ENCODE results near the gene CFAP77.

CFAP77 gene

GRCh38 chr9:132520612-132521011 is 110.6 kb downstream of the CFAP77 start:
- DNase-seq = no peak

- DNase-seq = no peak
These were observed 115.5 kb downstream of the CFAP77 start for GRCh38 chr9:132525308-132526023.

- no peak for DNase-seq
These were observed 121.2 kb downstream of the CFAP77 start for GRCh38 chr9:132531195-132531594.

GRCh38 chr9:132531710-132532570 is 121.9 kb downstream of the CFAP77 start:
- no peak for DNase-seq

GRCh38 chr9:132534832-132535231 is 124.8 kb downstream of the CFAP77 start:
- DNase-seq = no peak

- DNase-seq = no peak
These were observed 126.1 kb downstream of the CFAP77 start for GRCh38 chr9:132536124-132536523.

- no peak for DNase-seq
These were observed 127.3 kb downstream of the CFAP77 start for GRCh38 chr9:132537352-132537751.

- no peak for DNase-seq
These were observed 128.1 kb downstream of the CFAP77 start for GRCh38 chr9:132538071-132538470.

- no peak for DNase-seq
These were observed 129.1 kb downstream of the CFAP77 start for GRCh38 chr9:132539096-132539495.

- no peak for DNase-seq
These were observed 131.0 kb downstream of the CFAP77 start for GRCh38 chr9:132541051-132541450.

- DNase-seq = no peak
These were observed 132.1 kb downstream of the CFAP77 start for GRCh38 chr9:132541870-132542830.

- DNase-seq = no peak
These were observed 133.2 kb downstream of the CFAP77 start for GRCh38 chr9:132543251-132543650.

- no peak for DNase-seq
These were observed 133.9 kb downstream of the CFAP77 start for GRCh38 chr9:132543960-132544359.

- no peak for DNase-seq
These were observed 135.6 kb downstream of the CFAP77 start for GRCh38 chr9:132545578-132545977.

GRCh38 chr9:132546148-132547051 is 136.4 kb downstream of the CFAP77 start:
- DNase-seq = no peak

GRCh38 chr9:132547052-132547431 is 137.0 kb downstream of the CFAP77 start:
- no peak for DNase-seq

GRCh38 chr9:132547436-132547835 is 137.4 kb downstream of the CFAP77 start:
- DNase-seq = no peak

- DNase-seq = no peak
These were observed 138.1 kb downstream of the CFAP77 start for GRCh38 chr9:132547976-132548730.

- DNase-seq = no peak
These were observed 139.0 kb downstream of the CFAP77 start for GRCh38 chr9:132548751-132549640.

- no peak for DNase-seq
These were observed 141.5 kb downstream of the CFAP77 start for GRCh38 chr9:132551556-132551955.
